CD4-positive, alpha-beta T cell treated with Interleukin-1 beta for 1 hour (primary cell): Measurements from ENCODE around the gene DNAJC13.
A peak's percentile ranks its signal among the peaks of the same experiment; 100 is the strongest.

ENCODE experiments used
- DNase-seq, 2 donors: peaks; one replicate each; pipeline ENCODE4 v3.0.0-alpha.2; 2020 to 2022

DNAJC13 gene

GRCh38 chr3:132499071-132499470 lies 81.8 kb downstream of the DNAJC13 start:
- DNase-seq: no peak

- DNase-seq: no peak
Observed at GRCh38 chr3:132503559-132503958, 86.3 kb downstream of the DNAJC13 start.

DNA sequence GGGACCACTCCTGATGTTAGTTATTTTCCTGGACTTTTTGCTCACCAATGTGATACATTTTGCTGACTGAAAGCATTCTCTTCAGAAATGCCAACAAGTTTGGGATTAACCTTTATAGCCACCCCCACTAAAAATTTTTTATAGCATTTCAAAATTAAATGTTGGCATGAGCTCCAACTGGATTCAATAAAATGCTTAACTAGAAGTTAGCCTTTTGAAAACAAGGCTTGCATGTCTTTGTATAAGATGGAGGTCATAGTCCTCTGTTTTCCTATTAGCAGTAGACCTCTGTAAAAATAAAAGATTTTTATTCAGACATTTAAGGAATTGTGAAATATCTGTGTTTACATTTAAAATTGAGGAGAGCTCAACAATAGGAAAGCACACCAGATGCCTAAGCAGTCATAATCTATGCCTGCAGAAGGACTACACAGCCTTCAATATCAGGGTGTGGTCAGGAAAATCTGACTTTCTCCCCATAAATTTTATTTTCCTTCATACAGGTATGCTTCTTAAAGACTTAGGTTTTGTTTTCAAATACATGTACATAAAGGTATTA lies 87.2 kb downstream of the DNAJC13 start:
- DNase-seq: no peak

DNA sequence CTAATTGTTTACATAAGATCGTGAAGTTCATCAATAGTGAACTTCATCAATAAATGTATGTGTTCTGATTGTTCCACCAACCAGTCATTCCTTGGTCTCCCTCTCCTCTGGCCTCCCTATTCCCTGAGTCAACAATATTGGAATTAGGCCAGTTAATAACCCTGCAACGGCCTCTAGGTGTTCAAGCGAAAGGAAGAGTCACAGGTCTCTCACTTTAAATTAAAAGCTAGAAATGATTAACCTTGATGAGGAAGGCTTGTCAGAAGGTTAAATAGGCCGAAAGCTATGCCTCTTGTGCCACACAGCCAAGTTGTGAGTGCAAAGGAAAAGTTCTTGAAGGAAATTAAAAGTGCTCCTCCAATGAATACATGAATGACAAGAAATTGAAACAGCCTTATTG lies 90.4 kb downstream of the DNAJC13 start:
- DNase-seq: no peak

DNA sequence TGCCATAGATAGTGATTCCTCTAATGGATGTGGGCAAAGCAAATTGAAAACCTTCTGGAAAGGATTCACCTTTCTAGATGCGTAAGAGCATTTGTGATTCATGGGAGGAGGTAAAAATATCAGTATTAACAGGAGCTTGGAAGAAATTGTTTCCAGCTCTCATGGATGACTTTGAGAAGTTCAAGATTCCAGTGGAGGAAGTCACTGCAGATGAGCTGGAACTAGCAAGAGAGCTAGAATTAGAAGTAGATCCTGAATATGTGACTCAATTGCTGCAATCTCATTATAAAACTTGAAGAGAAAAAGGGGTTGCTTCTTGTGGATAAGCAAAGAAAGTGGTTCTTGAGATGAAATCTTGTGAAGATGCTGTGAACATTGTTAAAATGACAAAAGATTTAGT lies 91.8 kb downstream of the DNAJC13 start:
- no peak for DNase-seq

DNA sequence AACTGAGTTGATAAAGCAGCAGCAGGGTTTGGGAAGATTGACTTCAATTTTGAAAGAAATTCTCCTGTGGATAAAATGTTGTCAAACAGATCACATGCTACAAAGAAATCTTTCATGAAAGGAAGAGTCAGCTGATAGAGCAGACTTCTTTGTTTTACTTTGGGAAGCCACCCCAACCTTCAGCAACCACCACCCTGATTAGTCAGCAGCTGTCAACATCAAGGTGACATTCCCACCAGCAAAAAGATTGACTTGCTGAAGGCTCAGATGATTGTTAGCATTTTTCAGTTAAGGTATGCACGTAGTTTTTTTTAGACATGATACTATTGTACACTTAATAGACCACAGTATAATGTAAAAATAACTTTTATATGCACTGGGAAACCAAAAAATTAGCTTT lies 92.2 kb downstream of the DNAJC13 start:
- DNase-seq: no peak

DNA sequence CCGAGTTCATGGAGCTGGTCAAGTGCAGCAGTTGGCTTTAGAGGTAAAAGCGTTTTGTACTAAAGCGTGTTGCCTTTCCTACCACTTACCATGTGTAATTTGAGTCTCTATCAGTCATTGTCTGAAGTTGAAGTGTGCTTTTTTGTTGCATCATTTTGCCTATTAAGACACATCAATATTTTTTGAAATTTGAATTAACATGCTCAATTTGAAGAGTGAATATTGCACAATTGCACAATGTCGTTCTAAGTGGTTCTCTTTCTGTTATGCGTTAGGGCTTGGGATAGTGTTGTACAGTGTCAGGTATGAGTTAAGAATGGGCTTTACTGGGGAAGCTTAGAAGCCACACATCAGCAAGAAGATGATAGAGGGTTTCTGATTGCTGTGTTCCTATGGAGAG lies 95.8 kb downstream of the DNAJC13 start:
- no peak for DNase-seq

GRCh38 chr3:132517311-132517710 lies 100.0 kb downstream of the DNAJC13 start:
- no peak for DNase-seq

GRCh38 chr3:132519914-132520313 lies 102.6 kb downstream of the DNAJC13 start:
- DNase-seq: no peak

GRCh38 chr3:132521901-132522300 lies 104.6 kb downstream of the DNAJC13 start:
- DNase-seq: no peak

DNA sequence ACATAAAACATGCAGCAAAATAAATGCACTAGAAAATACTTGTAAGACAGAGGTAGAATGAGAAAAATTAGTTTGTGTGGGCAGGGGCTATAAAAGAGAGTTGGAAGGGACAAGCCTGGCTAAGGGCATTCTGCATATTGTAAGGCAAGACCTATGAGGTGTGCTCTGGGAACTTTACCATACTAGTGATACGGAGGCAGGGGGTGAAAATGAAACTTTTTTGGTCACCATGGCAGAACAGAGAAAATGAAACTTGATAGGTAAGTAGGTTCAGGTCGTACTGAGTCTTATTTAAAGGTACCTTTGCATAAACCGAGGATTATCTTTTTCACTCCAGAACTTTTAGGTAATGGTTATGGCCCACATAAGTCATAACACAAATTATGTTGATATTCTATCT lies 105.1 kb downstream of the DNAJC13 start:
- DNase-seq: no peak

- DNase-seq: no peak
Observed at GRCh38 chr3:132530624-132531023, 113.3 kb downstream of the DNAJC13 start.

DNA sequence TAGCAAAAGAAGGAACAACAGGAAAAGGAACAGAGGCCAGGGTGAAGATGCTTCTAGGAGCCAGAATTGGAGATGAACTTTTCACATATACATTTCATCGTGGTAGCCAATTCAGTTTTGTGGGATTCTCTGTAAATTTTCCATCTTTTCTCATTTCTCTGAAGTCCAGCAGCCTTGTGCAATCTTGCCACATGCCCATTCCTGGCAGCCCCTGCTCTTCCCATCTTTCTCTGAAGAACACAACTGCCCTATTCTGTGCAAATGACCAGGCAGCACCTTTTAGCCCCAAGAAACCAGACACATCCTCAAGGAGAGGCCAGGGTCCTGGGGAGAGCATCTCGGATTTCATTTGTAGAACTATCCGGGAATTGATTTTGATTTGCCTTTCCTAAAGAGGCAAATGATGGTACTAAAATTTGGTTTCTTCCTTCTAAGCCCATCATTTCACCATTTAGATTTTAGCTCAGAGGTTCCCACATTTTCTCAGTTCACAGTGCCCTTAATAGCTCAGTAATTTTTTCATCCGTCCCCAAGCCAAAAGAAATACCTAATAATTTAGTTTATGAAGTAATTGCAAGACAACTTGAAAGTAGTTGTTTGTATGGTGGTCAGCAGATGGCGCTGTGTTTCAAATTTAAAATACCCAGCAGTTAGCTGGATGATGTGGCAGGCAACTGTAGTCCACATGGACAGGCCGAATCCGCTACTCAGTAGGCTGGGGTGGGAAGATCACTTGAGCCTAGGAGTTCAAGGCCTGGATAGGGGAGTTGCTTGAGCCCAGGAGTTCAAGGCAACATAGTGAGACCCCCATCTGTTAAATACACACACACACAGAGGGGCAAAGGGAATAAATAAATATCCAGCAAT lies 118.5 kb downstream of the DNAJC13 start:
- DNase-seq: peak; percentile 29 to 48

DNA sequence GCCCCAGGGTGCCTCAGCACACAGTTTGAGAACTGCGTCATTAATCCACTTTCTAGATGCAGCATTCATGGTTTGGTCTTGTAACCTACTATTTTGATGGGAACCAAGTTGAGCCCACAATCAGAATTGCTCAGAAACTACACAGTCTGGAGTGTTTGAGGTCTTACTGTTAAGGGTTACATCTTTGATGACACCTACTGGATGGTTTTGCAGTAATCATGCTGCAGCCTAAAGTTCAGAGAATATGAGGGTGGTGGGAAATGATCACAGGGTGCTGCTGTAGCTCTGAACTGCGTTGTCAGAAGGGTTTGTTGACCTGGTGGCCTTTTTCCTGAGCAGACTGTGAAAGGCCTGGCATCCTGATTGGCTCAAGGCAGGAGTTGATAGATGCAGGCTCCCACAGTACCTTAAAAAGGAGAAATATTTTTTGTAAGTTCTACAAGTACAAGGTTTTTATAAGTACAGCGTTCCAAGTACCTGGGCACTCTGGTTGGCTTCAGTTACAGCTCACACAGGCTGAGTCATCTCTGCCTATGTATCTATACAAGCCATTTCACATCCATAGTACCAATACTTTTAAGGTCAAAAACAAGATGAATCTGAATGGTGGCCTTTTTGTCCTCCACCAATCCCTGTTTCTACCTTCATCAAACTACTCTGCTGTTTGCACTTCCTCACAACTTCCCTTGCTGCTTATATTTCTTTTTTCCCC lies 119.3 kb downstream of the DNAJC13 start:
- DNase-seq: no peak

DNA sequence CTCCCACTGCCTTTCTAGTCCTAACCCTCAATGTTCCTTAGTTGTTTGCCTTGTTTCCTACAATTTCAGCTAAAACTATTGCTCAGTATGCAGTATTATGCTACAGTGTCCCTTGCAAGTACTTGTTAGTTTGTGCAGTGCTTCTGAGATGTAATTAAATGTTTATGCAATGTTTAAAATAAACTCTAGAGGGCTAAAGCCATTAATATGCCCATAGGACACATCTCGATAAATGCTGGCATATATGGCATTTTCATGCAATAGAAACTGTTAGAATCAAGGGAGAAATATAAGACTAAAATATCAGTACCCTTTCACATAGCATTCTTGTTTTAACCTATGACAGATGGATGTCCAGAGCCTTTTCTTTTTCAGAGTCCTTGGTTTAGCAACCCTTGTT lies 120.0 kb downstream of the DNAJC13 start:
- DNase-seq: no peak

GRCh38 chr3:132538072-132538471 lies 120.8 kb downstream of the DNAJC13 start:
- DNase-seq: no peak

DNA sequence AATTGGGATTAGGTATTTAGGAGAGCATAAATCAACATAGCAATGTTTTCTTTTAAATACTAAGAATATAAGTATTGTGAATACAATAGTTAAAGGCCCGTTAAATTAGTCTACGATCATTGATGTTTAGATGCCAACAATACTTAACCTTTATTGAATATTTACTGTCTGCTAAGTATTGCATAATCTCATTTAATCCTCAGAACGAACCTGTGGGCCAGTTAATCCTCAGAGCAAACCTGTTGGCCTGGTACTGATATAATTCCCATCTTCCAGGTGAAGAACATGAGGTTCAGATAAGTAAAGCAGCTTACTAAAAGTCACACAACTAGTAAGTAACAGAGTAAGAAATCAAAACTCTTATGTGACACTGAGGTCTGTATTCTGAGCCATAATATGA lies 122.4 kb downstream of the DNAJC13 start:
- no peak for DNase-seq

GRCh38 chr3:132542577-132542976 lies 125.3 kb downstream of the DNAJC13 start:
- no peak for DNase-seq

DNA sequence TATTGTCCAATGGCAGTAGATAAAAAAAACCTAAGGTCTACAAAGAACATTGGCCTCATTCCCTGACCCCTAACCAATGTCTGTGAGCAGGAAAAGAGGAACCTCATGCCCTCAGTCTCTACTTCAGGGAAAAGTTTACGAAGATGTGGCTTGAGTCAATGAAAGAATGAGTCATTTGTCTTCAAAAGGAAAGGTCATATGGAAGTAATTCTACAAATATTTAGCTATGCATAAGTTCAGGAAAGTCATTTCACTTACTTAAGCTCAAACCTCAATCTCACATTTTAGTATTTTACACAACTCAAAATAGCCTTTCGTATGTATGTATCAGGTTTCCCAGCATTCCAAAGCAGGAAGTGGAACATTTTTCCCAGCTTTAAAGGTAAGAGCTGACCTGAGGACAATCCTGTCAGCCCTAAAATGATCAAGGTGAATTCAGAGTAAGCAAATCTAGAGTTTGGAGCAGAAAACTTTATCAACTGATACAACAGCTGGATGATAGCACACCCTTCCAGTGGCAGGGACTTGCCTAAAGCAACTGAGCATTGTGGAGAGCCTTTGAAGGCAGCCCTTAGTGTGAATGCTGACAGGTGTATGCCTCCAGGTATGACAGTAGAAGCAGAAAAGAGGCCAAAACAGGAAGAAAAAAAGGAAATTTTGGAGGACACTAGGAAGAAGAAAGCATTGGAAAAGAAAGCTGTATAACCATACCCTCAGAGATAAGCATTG lies 125.9 kb downstream of the DNAJC13 start:
- DNase-seq: no peak

DNA sequence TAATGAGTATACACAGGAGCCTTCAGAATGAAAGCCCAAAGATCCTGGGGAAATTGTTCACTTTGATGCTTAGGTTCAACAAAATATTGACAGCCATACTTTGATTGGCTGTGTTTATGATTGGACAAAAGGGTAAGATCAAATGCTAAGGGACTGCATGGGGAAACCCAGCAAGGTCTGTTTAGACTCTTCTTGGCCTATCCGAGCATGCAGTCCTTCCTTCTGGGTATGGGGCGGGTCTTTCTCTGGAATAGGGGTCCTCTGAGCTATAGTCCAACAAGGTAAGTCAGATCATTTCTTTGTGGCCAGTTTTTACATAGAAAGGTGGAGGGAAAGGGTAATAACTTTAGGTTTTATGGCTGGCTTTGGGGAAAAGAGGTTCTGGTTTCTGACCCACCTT lies 126.8 kb downstream of the DNAJC13 start:
- DNase-seq: no peak

GRCh38 chr3:132545471-132545870 lies 128.2 kb downstream of the DNAJC13 start:
- no peak for DNase-seq

- DNase-seq: no peak
Observed at GRCh38 chr3:132549169-132549568, 131.9 kb downstream of the DNAJC13 start.

- no peak for DNase-seq
Observed at GRCh38 chr3:132549890-132550578, 132.7 kb downstream of the DNAJC13 start.
